ENCODE results near the gene DDX28.
A peak's percentile ranks its signal among the peaks of the same experiment; 100 is the strongest.

DDX28 gene

DNA sequence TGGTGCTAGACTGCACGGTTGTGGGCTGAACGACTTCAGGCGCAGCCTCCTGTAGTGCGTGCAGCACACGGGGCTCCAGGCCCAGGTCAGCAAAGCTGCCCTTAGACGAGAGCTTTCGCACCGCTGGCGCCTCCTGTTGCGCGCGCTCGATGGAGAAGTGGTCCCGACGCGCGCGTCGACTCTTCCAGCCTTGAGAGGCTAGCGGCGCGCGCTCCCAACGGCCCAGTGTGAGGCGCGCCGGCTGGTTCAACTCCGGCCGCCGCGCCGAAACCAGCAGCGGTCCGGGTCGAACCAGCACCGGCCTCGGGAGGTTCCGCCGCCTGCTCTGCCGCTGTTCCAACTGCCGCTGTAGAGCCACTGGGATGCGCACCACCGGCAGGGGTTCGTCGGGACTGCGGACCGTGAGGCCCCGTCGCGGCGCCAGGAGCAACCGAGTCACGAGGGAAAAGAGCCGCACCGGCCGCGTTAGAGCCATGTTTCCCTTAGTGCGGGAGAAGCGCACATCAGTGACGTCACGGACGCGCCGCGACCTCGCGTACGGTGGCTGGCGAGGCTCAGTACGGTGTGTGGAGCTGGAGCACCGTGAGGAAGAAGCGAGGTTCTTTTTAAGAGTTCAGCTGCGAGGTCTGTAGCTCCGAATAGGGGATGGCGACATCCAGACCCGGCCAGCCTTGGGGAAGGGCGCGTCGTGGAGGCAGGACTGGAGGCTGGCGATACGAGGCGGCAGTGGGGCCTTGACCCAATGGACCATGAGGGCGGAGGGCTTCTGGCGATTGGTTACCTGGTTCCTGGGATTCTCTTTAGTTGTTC lies at the start of gene DDX28, which contains the start of gene DUS2:
Gene DDX28, minus strand, starts transcription at position 505 of the 810 bp plus-strand sequence. Its CDS starts 30 bp downstream, at position 475.
Gene DUS2, plus strand, starts transcription at position 557 of the 810 bp plus-strand sequence. CDS start 14,740 bp downstream, outside the sequence.
- DNase-seq (ENCODE audit: low read depth in 2 of 2) = peak; percentile 84 to 91

GRCh38 chr16:68072038-68072695 lies 49.1 kb upstream of the DDX28 start:
- DNase-seq (ENCODE audit: low read depth in 2 of 2) = no peak

GRCh38 chr16:68071518-68071901 lies 48.5 kb upstream of the DDX28 start:
- DNase-seq (ENCODE audit: low read depth in 2 of 2) = no peak

DNA sequence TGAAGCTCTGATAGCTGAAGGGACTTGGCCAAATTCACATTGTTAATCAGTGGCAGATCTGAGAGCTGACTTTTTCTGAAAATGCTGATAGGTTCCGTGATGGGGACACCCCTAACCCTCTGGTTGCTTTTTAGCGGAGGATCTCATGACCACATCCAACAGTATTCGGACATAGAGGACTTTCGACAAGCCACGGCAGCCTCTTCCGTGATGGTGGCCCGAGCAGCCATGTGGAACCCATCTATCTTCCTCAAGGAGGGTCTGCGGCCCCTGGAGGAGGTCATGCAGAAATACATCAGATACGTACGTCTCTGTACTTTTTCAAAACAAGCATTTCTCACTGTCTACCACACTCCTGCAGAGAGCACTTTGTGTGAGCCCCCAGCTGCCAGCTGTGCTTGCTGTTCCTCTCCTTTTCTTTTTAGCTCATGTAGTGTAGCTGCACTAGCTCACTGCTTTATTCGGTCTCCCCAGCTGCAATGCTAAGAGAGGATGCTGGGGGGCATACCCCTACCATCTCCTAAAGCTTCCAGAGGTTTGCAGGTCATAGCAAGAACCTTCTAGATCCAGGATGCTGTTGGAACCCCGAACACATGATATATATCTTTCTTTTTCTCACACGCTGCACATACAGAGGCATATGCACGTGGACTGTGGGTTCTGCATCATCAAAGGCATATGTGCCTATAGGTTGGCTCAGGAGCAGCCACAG lies 47.9 kb upstream of the DDX28 start:
- no peak for DNase-seq (ENCODE audit: low read depth in 2 of 2)

- no peak for DNase-seq (ENCODE audit: low read depth in 2 of 2)
These were observed 47.3 kb upstream of the DDX28 start for GRCh38 chr16:68070249-68070730.

- no peak for DNase-seq (ENCODE audit: low read depth in 2 of 2)
These were observed 46.6 kb upstream of the DDX28 start for GRCh38 chr16:68069511-68070248.

- no peak for DNase-seq (ENCODE audit: low read depth in 2 of 2)
These were observed 45.9 kb upstream of the DDX28 start for GRCh38 chr16:68068926-68069325.

GRCh38 chr16:68066763-68067162 lies 43.7 kb upstream of the DDX28 start:
- no peak for DNase-seq (ENCODE audit: low read depth in 2 of 2)

DNA sequence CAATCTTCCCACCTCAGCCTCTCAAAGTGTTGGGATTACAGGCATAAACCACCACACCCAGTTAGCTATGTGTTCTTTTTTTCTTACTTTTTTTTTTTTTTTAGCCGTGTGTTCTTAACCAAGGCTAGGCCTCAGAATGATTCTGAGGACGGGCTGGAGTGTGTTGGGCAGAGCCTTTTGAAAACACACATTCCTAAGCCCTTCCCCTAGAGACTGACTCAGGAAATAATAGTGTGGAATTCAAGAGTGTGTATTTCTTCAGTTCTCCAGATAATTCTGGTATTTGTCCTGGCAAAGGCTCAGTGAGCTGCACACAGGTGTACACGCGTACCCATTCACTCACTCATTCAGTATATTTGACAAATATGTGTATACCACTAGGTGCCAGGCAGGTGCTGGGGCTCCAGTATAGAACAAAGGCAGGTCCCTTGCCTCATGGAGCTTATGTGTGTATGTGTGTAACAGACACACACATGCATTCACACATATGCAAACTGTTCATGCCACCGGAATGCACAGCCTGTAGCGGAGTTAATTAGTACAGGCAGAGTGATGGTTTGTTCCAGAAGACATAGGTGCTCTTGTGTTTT lies 42.8 kb upstream of the DDX28 start:
- no peak for DNase-seq (ENCODE audit: low read depth in 2 of 2)

DNA sequence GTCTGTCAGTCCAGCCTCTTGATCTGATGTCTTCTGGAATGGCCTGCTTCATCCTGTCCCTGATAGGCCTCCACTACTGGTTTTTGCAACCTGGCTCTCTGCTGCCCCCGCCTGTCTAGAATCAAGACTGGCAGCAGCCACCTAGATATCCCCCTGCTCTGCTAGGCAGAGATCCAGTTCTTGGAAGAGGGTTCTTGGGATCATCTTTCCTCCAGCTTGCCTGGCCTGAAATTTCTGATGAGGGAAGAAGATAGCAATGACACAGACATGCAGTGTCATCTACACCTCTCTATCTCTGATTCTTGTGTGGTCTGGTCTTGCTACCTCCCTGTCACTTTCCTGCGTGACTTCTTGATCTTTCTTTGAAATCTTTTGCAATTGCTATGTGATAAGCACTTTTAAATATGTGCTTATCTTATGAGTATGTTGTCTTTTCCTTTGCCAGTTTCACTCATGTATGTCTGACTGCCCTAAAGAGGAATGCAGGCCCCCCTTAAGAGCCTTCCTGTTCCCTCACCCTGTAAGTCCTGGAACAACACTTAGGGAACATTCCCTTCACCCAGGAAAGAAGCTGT lies 41.8 kb upstream of the DDX28 start:
- peak; percentile 43 to 68 for DNase-seq (ENCODE audit: low read depth in 2 of 2)

DNA sequence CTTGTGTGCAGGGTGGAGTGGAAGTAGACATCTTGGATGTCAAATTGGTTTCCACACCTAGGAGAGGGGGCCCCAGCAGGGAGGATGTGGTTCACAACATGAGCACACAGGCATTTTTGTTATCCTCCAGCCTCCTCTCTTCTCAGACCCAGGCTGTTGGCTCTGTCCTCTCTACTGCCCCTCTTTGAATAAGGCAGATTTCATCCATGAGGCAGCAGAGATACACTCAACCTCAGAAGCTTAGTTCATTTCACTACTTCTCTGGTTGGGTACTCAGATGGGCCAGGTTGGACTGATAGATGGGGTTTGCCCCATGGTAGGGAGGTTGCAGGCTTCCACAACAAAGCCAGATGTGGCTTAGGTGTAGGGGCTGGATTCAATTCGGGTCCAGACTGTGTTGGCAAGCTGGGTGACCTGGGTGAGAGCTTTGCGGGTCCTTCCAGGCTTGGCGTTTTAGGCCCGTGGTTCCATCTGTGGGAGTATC lies 39.9 kb upstream of the DDX28 start:
- no peak for DNase-seq (ENCODE audit: low read depth in 2 of 2)

DNA sequence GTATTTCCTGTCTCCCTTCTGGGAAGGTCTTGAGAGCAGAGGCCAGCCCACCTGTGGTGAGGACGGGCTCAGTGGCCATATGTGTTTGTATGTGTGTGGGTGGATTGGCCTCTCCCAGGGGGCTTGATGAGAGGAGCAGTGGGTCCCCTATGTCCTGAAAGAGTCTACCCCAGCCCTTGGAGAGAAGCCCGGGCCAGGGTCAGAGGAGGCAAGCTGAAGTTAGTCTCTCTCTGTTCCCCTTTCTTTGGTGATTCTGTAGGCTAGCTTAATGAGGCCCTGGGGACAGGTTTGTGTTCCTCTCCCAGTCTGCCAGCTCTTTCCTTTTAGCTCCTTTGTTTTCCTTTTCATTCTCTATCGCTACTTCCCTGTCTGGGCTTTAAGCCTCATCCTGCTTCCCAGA lies 38.4 kb upstream of the DDX28 start:
- DNase-seq (ENCODE audit: low read depth in 2 of 2) = no peak

DNA sequence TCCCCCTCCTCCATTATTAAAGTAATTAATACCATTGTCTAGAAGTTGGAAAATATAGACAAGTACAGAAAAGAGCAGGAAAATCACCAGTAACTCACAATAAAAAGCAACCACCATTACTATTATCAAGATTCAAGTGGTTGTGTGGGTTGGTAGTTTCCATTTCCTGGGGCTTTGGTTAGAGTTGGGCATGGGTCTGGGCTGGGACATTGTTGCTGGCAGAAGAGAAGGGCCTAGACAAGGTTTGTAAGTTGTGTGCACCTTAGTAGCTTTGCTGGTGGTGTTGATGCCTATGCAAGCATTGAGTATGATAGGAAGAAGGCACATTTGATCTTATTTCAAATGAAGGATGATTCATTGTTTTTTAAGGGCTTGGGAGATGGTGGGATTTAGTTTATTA lies 36.8 kb upstream of the DDX28 start:
- DNase-seq (ENCODE audit: low read depth in 2 of 2) = no peak

DNA sequence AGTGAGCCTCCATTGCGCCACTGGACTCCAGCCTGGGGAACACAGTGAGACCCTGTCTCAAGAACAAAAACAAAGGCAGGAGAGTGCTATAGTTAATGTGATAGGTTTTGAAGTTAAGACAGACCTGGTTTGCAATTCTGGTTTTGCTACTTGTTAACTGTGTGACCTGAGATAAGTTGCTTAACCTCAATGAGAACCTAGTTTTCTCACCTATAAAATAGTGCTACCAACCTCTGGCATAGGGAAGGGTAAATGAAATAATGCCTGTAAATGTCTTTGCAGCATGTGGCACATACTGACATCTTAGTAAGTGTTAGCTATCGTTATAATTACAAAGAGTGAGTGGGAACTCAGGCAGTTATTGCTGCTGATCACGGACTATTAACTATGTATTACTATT lies 32.4 kb upstream of the DDX28 start:
- DNase-seq (ENCODE audit: low read depth in 2 of 2) = no peak

- no peak for DNase-seq (ENCODE audit: low read depth in 2 of 2)
These were observed 26.4 kb upstream of the DDX28 start for GRCh38 chr16:68049449-68049848.

DNA sequence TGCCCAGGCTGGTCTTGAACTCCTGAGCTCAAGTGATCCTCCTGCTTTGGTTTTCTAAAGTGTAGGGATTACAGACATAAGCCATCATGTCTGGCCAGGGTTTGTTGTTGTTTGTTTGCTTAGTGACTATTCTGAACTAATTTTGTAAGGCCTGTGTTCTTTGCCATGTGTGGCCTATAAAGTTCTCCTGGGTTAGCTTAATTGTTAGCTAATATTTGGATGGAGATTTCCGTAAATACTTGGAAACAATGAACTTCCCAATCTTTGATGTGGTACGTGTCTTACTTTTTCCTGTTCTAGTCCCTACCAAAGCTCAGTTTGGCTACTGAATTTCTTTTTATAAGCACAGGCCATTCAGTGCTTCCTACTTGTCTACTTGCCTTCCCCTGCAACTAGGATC lies 25.0 kb upstream of the DDX28 start:
- no peak for DNase-seq (ENCODE audit: low read depth in 2 of 2)

DNA sequence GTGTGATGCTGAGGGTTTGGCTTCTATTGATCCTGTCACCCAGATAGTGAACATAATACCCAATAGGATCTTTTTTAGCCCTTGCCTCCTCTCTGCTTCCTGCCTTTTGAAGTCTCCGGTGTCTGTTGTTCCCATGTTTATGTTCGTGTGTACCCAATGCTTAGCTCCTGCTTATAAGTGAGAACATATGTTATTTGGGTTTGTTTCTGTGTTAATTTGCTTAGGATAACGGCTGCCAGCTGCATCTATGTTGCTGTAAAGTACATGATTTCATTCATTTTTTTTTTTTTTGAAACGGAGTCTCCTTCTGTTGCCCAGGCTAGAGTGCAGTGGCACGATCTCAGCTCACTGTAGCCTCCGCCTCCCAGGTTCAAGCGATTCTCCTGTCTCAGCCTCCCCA lies 23.1 kb upstream of the DDX28 start:
- no peak for DNase-seq (ENCODE audit: low read depth in 2 of 2)

DNA sequence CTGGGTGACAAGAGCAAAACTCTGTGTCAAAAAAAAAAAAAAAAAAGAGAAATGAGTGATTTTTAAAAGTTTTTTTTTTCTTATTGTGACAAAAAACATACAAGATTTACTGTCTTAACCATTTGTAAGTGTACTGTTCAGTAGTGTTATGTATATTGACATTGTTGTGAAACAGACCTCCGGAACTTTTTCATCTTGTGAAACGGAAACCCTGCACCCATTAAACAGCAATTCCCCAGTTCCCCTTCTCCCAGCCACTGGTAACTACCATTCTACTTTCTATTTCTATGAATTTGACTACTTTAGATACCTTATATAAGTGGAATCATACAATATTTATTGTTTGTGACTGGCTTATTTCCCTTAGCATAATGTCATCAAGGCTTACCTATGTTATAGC lies 18.8 kb upstream of the DDX28 start:
- DNase-seq (ENCODE audit: low read depth in 2 of 2) = no peak

GRCh38 chr16:68040506-68041288 lies 17.7 kb upstream of the DDX28 start:
- peak; percentile 74 to 86 for DNase-seq (ENCODE audit: low read depth in 2 of 2)

Measured in stimulated activated CD4-positive, alpha-beta T cell treated with anti-CD3 and anti-CD28 coated beads, Interleukin-15, amount 100 ng/mL, for 48 hours (primary cell).